Fibroblast of peridontal ligament (primary cell): ENCODE measurements around the gene NT5C1B.

Experiments used
- DNase-seq: peaks from one replicate; pipeline ENCODE4 v3.0.0-alpha.2; 2010; ENCODE audit errors: extremely low read depth

Gene NT5C1B

DNA sequence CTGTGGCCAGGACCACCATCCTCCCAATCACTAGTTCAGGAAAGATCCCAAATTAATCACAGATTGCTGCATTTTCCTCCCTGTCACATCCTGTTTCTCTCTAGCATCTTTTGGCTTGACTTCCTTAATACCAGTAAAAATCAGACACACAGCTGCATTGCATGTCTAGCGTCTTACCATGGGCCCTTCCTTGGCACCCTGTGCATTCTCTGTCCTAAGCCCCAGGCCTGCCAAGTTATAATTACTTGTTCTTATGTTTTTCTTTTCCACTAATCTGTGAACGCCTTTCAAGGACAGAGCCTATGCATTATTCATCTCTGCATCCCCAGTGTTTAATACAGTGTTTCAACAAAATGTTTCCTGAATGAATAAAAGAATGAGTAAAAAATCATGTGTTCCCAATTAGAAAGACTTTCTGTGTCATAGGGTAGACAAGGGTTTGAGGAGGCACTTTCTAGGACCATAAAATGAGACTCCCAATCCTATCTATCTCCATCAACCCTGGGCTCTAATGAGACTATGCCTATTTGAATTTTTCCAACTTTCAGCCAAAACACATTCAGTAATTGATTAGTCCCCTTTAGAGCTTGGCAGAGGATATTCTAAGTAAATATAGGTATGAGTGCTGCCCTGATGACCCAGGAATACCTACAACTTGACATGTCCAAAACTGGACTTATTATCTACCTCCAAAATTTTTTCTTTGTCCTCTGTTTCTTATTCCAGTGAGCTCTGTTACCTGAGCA lies 10.3 kb upstream of the NT5C1B start:
- DNase-seq = peak; percentile 93

- no peak for DNase-seq
Observed at GRCh38 chr2:18598848-18599484, 9.6 kb upstream of the NT5C1B start.

- DNase-seq = no peak
Observed at GRCh38 chr2:18597618-18598017, 8.2 kb upstream of the NT5C1B start.

- no peak for DNase-seq
Observed at GRCh38 chr2:18596993-18597392, 7.6 kb upstream of the NT5C1B start.

DNA sequence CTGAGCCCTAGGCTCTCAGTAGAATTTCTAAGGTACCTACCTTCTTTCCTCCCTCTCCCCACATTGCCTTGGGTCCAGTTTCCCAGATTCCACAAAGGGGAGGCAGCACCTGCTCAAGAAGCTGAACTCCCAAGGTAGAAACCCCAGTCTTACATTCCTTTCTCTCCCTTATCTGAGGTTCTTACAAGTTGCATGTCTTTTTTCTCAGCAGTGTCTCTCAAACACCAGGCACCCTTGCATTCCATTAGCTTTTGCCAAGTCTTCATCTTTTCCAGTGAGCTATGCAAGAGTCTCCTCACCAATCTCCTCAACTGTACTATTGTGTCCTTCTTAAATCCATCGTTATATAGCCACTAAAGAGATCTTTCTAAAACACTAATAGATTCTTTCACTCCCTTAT lies 4.1 kb upstream of the NT5C1B start:
- DNase-seq = no peak

- DNase-seq = no peak
Observed at GRCh38 chr2:18592372-18592771, 3.0 kb upstream of the NT5C1B start.

DNA sequence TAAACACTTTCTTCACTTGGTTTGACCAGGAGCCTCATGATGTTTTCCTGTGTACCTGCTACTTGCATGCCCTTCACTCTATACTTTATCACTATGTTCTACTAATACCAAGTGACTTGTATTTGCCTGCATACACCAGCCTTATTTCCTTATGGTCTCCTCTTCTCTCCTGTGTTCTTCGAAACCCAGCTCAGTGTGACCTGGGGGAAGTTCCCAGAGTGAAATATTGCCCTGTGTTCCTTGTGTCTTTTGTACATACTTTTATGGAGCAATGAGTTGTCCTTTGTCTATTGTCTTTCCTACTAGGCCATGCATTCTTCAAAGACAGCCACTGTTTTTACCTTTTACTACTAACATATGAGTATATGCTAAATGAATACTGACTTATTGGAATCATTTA lies 567 bp downstream of the NT5C1B start:
- DNase-seq = no peak

DNA sequence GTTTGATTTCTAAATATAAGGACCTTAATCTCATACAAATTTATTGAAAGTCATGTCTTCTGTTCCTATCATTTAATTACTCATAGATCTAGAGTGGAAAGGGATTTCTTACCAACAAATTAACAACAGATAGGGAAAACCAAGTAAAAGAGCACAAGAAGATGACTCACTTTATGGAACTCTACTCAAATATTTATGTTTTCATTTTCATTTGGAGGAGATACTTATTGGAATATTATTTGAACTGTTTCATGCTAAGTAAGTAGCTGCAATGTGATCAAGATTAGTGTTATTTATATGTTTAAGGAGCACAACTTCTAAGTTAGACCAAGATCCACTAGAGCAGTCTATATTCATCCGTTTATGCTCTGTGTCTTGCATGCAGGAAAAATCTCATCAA lies 1.3 kb downstream of the NT5C1B start:
- peak; percentile 47 for DNase-seq

DNA sequence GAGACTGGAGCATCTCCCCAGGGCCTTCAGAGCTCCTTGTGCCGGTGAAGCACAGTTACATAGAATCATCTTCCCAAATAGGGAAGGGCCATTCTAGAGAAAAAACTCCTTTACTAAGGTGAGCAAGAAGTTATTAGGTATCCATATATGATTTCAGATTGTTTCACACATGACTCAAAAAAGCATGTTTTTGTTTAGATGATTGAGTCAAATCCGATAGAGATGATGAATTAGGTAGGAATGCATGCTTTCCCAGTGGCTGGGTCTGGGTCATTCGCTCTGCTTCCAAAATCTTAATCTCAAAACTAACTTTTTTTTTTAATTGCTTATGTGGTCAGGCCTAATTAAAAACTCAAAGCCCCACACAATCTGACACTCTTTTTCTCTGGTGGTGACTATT lies 3.8 kb downstream of the NT5C1B start:
- DNase-seq = peak; percentile 25

DNA sequence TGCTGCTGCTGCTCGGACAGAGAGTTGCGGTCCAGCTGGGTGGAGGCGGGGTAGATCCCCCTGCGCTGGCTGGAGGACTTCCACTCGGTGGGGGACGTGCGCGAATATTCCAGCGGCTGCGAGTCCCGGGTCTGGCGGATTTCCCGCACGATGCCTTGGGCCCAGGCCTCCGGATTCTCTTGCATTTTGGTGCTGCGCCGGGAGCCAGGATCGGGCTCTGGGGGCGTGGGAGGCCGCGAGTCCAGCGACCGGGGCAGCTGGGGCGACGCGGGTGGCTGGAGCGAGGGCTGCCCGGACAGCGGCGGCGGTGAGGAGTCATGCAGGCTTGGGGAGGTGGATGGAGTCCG lies 4.8 kb downstream of the NT5C1B start:
- no peak for DNase-seq

GRCh38 chr2:18583905-18584607 lies 5.3 kb downstream of the NT5C1B start:
- DNase-seq = no peak

- DNase-seq = no peak
Observed at GRCh38 chr2:18580606-18581005, 8.8 kb downstream of the NT5C1B start.

DNA sequence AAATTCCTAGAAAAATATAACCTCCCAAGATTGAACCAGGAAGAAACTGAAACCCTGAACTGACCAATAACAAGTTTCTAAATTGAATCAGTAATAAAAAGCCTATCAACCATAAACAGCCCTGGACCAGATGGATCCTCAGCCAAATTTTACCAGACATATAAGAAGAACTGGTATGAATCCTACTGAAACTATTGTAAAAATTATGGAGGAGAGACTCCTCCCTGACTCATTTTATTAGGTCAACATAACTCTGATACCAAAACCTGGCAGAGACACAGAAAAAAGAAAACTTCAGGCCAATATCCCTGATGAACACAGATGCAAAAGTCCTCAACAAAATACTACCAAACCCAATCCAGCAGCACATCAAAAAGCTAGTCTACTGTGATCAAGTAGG lies 11.3 kb downstream of the NT5C1B start:
- no peak for DNase-seq

GRCh38 chr2:18566145-18566769 lies 23.1 kb downstream of the NT5C1B start:
- DNase-seq = no peak

- DNase-seq = no peak
Observed at GRCh38 chr2:18560797-18561085, 28.6 kb downstream of the NT5C1B start.

DNA sequence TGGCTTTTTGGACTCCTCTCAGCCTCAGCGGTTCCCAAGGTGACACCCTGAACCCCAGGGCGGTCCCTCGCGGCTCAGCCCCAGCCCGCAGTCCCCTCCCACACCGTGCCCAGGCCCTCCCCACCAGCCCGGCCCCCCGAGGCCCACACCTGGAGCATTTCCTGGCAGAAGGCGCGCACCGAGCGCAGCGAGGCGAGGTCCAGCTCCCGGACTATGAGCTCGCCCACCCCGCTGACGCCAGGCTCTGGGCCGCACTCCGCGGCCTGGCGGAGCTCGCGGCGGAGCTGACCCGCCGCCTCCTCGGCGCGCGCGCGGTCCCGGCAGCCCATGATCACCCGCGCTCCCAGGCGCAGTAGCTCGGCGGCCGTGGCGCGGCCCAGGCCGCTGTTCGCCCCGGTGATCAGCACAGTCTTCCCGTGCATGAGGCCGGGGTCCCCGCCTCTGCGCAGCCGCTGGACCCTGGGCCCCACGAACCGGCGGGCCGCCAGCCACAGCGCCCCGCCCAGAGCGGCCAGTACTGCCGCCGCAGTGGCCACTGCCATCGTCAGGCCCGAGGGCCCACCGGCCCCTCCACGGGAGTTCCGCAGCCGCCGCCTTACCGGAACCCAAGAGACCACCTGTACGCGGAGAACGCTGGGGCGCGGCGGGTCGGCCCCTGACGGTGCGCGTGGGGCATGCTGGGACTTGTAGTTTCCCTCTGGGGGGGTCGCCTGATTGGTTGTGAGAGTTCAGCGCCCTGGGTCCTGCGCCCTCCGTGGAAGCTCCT lies 29.2 kb downstream of the NT5C1B start, which contains the start of gene RDH14:
RDH14 (minus strand) TSS at position 623 of the 766 bp plus-strand sequence; CDS start at position 542, 81 bp downstream.
- DNase-seq = peak; percentile 91

GRCh38 chr2:18559531-18560030 lies 29.8 kb downstream of the NT5C1B start:
- peak; percentile 66 for DNase-seq

DNA sequence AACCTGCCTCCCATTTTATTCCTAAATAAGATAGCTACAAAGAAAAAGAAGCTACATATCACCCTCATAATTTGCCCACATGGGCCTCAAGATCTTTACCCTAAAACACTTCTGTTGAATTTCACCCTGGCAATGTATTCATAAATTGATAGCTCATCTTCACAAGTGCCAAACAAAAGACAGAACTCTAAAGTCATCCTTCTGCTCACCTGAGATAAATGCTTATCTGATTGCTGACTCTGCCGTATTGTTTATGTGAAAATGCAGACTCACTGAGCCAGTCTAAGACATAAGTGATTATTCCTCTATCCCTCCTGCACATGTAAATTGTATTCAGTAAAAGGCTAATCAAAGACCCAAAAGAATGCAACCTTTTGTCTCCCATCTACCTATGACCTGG lies 30.9 kb downstream of the NT5C1B start:
- DNase-seq = no peak

DNA sequence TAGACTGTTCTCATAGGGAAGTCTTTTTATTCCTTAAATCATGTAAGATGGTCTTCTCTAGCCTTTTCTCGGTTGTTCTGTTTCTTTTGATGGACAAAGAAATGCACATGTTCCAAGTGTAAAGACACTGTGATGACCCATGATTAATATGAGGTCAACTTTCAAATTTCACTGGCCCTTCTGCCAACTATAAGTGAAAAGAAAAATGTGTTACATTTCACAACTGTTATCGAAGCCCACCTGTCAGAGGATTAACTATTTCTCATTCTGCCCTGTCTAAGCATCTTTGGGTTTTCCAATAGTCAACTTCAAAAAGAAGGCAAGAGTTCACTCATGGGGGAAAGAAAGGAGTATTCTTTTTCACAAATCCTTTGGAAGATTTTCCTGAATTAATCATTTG lies 32.2 kb downstream of the NT5C1B start:
- DNase-seq = no peak

DNA sequence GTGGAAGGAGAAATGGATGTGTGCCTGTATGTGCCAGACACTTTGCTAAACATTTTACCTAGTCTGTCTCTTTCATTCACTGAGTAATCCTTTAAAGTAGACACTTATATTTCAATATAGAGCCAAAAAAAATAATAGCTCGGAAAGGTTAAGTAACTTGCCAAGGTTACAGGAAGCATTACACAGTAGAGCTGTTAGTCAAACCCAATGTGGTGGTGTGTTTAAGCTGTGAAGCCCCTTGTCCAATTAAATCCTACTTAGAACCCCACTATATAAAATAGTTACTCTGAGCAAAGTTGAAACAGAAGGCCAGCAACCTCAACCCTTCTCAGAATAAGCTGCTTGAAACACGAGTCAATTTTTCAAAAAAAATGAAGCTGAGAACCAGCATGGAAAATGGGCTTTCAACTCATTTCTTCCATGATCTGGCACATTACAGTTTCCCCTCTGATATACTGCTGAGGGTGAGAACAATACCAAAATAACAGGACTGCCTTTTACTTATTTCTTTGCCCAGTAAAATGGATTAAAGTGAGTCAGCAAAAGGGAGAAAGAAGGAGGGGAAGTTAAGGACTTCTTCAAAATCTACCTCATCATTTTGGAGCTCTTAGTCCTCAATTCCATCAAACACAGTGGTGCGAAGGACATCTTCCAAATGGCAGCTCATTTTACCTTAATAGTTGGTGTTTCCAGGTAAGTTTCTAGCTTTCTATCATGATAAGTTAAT lies 36.9 kb downstream of the NT5C1B start:
- no peak for DNase-seq

DNA sequence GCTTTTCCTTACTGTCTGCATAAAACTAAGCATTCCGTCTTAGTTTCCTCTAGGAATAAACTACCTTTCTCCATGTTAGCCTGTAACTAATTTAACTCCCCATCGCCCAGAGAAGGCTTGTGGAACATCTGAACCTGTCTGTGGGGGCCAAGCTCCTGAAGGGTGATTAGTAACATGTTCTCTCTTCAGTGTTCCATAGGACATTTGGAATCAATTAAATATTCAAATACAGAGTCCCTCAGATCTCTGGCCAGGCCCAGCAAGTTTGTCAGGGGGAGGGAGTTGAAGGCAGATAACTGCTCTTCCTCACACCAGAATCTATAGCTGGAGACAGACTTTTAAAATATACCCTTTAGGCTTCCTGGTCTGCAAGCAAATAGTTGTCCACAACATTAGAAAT lies 37.7 kb downstream of the NT5C1B start:
- DNase-seq = peak; percentile 32
